ENCODE measurements around the gene PARVA.
A peak's percentile ranks its signal among the peaks of the same experiment; 100 is the strongest.

PARVA gene

GRCh38 chr11:12376259-12377081, 901 bp upstream of the PARVA start:
- peak; percentile 69 for DNase-seq (ENCODE audit: low read depth)

DNA sequence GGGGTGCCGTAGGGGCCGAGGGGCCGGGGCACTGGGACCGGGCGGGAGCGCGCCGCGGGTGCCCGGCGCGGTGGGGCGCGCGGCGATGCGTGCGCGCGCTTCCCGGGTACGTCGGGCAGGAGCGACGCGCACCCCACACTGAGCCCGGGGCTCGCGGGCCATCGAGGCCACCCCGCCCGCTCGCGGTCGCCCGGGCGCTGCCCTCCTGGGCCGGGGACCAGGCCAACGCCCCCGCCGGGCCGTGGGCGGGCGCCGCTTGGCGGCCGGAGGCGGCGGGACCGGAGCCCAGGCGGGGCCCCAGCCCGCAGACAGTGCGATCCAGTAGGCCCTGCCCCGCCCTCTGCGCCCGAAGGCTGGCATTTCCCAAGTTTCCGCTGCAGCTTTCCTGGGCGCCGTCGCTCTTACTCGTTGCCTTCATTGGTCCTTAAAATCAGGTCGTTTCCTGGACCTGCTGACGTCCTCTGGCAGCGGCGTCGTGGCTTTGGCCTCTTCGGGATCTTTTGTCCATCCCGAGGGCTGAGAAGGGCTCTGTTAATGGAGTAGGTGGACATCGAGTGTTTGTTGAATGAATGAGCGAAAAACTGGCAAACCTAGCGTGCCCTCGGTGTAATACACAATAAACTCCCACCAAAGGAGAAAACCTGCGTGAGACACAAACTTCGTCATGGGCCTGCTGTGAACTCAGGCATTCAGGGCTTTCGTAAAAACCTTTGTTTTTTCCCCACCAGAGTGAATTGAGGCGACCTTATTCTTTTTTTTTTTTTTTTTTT, 638 bp downstream of the PARVA start:
- DNase-seq (ENCODE audit: low read depth): peak; percentile 55

GRCh38 chr11:12380565-12381325, 3.4 kb downstream of the PARVA start:
- DNase-seq (ENCODE audit: low read depth): no peak

GRCh38 chr11:12381875-12382274, 4.5 kb downstream of the PARVA start:
- no peak for DNase-seq (ENCODE audit: low read depth)

- DNase-seq (ENCODE audit: low read depth): no peak
Observed at GRCh38 chr11:12382451-12382850, 5.1 kb downstream of the PARVA start.

DNA sequence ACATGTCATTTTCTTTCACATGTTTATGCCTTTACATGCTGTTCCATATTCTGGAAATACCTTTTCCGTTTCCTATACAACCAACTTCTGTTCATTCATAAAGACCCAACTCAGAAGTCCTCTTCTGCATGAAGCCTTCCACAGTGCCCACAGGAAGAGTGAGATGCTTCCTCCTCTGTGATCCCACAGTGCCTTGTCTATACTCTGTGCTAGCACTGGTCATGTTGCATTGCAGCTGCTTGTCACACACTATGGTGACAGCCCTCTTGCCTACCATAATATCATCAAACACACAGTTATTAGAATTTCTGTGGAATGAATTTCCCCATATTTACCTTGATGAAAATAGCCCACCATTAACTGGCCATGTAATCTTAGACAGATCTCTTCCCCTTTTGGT, 8.9 kb downstream of the PARVA start:
- no peak for DNase-seq (ENCODE audit: low read depth)

DNA sequence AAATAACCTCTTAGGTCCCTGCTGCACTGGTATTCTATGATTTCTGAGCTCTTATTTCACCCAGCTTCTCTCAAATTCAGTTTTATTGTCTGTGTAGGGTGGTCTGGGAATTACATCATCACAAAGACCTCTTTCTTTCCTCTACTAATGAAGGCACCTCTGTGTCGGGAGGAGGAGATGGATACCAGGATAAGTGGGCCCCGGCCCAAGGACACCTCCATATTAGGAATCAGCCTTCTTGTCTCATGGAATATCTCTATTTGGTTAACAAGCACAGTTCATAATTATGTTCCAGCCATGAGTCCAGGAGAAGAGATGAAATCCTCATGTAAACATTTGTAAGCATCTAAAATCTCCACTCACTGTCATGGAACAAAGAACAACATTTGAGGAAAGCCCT, 9.4 kb downstream of the PARVA start:
- no peak for DNase-seq (ENCODE audit: low read depth)

GRCh38 chr11:12388173-12388572, 10.8 kb downstream of the PARVA start:
- DNase-seq (ENCODE audit: low read depth): no peak

- DNase-seq (ENCODE audit: low read depth): no peak
Observed at GRCh38 chr11:12388939-12389670, 11.7 kb downstream of the PARVA start.

- DNase-seq (ENCODE audit: low read depth): no peak
Observed at GRCh38 chr11:12389676-12390657, 12.6 kb downstream of the PARVA start.

- no peak for DNase-seq (ENCODE audit: low read depth)
Observed at GRCh38 chr11:12390687-12391110, 13.3 kb downstream of the PARVA start.

DNA sequence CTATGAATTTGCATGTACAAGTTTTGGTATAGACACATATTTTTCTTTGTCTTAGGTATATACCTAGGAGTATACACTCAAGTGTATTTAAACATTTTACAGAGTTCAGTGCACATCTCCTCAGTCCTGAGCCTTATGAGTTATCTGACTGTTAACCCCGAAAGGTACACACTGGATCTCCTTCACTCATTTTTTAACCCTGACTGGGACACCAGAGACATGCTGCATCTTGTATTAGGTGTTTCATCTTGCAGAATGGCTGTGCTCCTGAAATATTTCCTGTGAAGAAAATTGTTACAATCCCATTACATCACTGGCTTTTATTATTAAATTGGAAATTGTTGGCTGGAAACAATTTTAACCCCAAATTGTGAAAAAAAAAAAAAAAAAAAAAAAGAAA, 15.3 kb downstream of the PARVA start:
- no peak for DNase-seq (ENCODE audit: low read depth)

GRCh38 chr11:12393691-12394090, 16.3 kb downstream of the PARVA start:
- no peak for DNase-seq (ENCODE audit: low read depth)

DNA sequence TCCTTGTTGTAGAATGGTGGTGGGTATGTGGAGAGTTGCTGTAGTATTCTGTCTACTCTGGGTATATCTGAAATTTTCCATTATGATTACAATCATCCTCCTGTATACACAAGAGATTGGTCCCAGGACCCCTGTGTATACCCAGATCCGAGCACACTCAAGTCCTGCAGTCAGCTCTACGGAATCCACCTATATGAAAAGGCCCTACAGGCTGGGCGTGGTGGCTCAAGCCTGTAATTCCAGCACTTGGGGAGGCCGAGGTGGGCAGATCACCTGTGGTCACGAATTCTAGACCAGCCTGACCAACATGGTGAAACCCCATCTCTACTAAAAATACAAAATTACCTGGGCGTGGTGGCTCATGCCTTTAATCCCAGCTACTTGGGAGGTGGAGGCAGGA, 17.2 kb downstream of the PARVA start:
- DNase-seq (ENCODE audit: low read depth): no peak

DNA sequence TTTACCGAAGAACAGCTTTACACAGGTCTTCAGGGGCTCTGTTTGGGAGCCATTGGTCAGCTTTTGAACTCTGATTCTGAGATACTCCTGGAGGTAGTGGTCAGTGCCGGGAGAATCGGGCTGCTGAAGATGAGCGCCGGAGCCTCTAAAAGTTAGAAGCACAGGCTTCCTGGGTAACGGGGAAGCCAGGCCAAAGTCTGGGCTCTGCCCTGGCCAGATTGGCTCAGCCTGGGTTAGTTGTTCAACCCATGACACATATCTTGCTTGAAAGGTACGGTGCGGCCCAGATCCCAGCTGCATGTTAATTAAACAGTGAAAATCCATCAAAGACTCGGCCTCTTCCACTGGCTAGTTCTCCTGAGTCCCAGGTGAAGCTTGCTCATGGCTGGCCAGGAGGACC, 18.0 kb downstream of the PARVA start:
- no peak for DNase-seq (ENCODE audit: low read depth)

- DNase-seq (ENCODE audit: low read depth): peak; percentile 95
Observed at GRCh38 chr11:12397931-12398334, 20.6 kb downstream of the PARVA start.

DNA sequence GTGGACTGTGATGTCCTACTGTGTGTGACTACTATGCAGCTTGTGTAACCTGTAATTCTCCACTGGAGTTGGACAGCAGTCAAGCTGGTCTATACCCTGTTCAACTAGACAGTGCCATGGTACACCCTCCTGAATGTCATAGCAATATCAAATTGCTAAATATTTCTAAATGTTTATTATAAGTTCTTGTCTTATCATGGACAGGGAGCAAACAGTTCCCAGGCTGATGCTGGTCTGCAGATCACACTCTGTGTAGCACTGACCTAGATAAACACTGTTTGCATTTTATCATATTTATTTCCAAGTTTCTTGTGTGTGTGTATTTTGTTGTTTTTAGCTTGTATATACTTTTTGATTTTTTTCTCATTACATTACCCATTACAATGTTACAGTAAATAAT, 22.0 kb downstream of the PARVA start:
- DNase-seq (ENCODE audit: low read depth): no peak

- DNase-seq (ENCODE audit: low read depth): no peak
Observed at GRCh38 chr11:12402025-12402424, 24.7 kb downstream of the PARVA start.

GRCh38 chr11:12402691-12403120, 25.3 kb downstream of the PARVA start:
- no peak for DNase-seq (ENCODE audit: low read depth)

DNA sequence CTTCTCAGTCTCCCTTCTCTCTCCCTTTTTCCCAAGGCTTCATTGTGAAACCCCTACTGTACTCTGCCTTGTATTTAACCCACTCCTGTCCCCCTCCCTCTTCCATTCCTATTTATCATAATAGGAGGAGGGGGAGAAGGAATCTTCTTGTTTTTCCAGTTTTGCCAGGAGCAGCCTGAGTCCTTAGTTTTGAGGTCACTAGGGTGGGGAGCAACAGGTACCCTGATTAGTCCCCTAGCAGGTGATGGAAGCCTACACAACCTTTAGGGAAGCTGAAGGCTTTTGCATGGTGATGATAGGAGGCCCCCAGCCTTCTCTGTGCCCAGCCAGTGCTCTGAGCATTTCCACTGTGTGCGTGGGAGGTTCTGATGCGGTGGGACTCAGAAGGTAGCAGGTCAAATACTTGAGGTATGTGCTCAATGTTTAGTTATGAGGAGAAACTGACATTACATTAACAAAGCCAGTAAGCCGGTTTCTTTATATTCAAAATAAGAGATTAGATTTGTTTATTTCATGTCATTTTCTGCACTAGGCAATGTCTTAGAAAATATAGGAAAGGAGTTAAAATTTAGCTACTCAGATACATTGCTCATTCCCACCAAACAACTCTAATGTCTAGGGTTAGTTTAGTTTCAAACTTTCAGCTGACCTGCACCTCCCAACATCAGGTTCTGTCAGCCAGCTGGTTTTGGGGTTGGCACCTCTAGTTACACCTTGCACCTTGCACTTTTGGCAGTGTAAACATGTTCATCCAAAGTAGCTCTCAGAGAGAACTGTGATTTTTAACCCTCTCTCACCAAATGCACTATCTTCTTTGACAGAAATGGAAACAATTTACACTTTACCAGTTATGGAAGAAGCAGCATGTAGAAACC, 26.0 kb downstream of the PARVA start:
- no peak for DNase-seq (ENCODE audit: low read depth)
